ENCODE results near the gene FBP2.

- TF ChIP-seq, protein P1, sequence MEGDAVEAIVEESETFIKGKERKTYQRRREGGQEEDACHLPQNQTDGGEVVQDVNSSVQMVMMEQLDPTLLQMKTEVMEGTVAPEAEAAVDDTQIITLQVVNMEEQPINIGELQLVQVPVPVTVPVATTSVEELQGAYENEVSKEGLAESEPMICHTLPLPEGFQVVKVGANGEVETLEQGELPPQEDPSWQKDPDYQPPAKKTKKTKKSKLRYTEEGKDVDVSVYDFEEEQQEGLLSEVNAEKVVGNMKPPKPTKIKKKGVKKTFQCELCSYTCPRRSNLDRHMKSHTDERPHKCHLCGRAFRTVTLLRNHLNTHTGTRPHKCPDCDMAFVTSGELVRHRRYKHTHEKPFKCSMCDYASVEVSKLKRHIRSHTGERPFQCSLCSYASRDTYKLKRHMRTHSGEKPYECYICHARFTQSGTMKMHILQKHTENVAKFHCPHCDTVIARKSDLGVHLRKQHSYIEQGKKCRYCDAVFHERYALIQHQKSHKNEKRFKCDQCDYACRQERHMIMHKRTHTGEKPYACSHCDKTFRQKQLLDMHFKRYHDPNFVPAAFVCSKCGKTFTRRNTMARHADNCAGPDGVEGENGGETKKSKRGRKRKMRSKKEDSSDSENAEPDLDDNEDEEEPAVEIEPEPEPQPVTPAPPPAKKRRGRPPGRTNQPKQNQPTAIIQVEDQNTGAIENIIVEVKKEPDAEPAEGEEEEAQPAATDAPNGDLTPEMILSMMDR (IDR thresholded peaks at IDR 0.05): no peak
- TF ChIP-seq POLR2A (IDR thresholded peaks at IDR 0.05): no peak
Measured at GRCh38 chr9:94567271-94567670, 26.4 kb downstream of the FBP2 start.

Data from adrenal gland (tissue), 5 donors.